GM19463 (cell line): ENCODE measurements around the gene COL4A6.

Experiments
- ATAC-seq: cut with Tn5 transposase; IDR thresholded peaks from one replicate; pipeline ENCODE4 v1.9.1; 2021; ENCODE audit warnings: mild to moderate bottlenecking, moderate library complexity; ENCODE audit not compliant: unreplicated experiment

Gene COL4A6

DNA sequence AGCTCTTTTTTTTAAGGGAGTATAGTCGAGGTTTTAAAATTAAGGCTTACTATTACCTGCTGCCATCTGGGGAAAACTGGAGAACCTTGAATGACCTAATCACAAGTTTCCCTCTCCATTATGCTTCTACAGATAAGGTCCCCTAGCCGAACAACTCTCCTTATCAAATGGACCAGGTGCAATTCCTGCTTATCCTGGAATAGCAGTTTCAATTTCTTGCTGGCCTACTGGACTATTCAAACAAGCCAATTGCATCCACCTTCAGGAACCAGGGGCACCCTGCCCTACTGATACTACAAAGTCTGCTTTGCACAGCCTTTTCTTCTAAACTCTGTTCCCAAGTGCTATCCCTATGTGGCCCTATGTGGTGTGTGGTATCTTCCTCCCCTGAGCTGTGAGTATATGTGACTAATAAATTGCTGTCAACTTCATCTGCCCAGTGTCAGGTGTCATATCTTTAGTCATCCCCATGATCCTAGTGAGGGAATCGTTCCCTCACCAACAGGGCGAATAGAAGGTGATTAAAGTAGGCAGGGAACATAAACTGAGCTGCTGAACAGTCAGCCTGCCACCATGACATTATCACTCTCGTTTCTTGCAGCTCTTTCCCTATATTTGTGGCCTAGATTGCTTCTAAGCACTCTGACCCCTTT, 218.1 kb downstream of the COL4A6 start:
- no peak for ATAC-seq

DNA sequence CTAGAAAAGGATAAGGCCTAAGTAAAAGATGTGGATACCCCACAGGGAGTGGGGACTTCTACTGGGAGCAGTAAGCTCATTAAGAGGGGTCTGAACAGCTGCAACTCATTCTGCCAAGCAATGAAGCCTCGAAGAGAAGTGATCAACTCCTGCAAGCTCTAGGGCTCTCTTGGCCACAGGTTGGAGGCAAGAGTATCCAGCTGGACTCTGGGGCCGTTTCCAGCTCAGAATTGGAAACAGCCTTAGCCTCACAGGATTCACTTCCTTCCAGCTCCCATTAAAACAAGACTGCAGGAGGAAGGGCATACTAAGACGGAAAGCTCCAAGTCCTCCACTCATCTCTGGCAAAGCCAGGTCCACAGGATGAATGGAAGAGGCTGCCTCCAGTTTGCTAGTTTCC, 220.3 kb downstream of the COL4A6 start:
- no peak for ATAC-seq

DNA sequence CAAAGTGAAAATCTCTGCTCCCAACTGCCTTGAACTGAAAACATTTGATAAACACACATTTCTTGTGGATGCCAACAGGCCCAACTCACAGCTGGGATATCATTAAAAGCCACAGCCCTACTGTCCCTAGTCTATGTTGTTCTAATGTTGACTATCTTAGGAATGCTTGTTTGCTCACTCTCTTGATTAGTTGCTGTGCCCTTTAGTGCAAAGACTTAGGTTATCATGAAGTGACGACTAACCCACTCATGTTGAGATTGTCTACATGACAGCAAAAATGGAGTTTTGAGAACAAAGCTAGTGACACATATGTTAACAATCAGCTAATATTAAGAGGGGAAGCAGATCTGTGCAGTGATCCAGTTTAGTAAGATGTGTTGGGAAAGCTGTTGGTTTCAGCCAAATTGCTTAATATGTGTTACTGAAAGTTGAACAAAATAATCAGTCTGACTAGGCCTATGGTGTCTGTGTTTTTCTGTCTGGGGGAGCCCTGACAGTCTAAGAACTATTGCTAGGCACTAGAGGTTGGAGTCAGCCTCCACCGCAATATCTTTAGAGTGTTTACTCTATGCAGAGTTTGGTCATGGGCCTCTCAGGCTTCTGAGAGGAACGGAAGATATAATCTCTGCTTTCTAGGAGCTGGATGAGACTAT, 221.2 kb downstream of the COL4A6 start:
- no peak for ATAC-seq

DNA sequence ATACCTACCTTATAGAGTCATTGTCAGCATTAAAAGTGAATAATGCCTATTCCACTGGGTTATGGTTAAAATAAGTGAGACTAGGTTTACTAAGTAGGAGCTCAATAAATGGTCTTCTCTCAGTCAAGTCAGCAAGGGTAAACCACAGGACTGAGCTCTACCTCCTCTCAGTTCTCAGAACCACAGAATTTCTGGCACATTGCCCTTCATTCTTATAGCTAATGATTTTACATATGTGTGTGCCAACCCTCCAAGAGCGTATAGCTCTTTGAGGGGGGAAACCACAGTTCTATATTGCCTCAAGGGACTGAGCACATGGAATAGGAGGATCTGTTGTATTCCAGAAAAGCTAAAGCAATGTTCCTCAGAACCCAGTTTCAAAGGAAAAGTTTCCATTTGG, 221.8 kb downstream of the COL4A6 start:
- ATAC-seq = no peak

DNA sequence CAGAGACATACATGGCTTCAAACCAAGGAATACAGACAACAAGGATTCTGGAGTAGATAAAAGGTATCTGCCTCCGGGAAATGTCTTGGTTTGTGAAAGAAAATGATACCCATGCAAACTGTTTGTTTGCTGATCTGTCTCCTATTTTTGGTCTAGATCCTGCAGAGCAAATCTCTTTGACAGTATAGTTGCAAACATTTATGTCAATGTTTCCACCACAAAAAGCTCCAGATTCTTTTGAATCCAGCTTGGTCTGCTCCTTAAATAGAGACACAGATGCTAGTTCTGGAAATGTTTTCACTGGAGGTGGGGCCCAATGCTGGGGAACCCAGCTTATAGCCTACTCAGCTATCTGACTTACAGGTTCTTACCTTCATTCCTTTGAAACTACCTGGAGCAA, 226.9 kb downstream of the COL4A6 start:
- ATAC-seq = no peak

DNA sequence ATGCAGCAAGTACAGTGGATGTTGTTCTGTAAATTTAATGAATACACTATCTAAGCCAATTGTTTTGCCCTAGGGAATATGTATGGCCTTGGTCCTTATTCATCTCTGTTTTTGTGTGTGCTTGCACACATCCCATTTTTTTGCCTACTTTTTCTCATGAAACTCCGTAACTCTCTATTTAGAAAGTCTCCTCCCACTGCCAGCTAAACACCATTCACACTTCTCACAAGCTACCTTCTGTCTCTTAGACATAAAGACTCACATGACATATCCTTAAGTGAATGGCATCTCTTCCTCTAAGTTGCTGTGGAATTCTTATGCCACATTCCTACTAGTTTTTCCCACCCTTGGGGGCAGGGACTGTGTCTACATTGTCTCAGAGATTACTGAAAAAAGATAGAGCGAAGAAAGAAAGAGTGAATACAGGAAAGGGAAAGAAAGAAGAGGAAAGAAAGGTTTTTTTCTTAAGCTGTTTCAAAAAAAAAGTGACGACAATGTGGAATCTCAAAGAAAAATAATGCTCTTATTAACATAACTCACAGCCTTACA, 229.1 kb downstream of the COL4A6 start:
- no peak for ATAC-seq

DNA sequence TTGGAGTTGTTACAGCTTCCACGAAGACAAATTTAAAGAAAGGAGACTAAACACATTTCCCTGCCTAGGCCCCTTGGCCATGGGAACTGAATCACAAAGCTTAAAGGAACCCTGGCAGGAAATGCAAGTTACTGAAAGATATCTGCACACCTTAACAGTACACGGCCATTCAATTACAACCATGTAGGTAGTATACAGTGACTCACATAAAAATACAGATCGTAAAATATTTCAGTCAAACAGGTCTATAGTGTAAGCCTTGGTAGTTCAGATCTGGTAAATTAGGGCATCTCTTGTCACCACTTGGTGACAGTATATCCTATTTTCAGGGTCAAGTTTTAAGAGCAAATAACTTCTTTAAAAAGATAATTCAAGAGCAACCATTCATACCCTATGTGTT, 234.7 kb downstream of the COL4A6 start:
- no peak for ATAC-seq

DNA sequence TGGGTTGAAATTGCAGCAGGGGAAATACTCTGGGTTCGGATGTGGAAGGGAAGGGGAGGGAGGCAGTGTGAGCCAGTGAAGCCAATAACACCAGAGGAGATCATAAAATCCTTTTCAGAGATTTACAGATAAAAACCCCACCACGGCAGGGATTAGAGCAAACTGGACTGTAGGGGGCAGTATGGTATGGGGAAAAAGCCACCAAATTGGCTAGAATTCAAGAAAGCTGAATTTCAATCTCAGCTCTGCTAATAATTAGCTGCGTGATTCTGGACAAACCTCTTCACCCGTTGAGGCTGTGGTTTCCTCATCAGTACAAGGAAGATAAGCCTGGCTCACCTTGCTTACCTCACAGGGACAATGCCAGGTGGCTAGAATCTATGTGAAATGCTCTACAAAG, 238.5 kb downstream of the COL4A6 start:
- ATAC-seq = peak; percentile 66

DNA sequence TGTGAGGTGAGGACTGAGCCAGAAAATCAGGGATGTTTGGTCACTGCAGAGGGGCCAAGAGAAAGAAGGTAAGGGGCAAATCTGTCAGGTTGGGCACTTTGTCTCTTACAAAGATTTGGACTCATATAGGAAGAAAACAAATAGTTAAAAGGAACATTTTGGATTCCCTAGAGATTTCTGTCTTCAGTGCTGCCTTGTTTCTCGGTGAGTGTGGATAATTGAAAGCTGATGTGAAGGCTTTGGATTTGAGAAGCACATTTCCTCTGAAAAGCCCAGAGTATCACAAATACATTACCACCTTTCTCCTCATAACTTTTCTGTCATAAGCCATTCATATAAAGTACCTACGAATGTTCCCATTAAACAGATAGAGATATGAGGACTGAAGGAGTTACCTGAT, 239.2 kb downstream of the COL4A6 start:
- no peak for ATAC-seq

DNA sequence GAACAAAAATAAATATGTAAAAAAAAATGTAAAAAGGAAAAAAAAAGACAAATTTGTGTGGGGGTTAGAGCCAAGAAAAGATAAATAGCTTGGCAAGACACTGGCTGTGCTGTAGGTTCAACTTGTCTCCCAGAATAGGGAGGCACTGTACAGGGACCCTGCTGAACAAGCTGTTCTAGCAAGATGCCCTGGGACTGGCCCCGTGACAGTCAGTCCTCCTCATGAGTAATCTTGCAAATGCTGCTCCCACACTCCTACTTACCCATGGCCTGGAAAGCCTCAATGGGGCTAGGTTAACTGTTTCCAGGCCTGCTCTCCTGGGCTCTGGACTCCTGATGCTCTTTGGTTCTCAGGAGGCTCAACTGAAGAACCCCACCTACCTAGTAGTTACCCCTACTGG, 239.8 kb downstream of the COL4A6 start:
- no peak for ATAC-seq

DNA sequence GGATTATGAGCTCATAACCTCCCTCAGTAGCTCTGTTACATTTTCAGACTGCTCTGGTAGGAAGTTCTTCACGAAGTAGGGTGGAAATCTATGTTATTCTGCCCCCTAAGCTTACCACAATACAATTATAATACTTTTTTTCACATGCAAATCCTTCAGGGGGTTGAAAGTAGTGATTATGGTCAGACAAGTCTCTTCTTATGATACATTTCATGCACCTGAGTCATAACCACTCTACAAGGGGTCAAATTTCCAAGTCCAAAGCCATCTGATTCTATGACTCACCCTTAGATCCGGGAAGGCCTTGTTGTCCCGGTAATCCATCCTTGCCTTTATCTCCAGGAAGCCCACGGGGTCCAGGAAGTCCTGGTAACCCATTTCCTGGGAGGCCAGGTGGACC, 251.4 kb downstream of the COL4A6 start:
- no peak for ATAC-seq

DNA sequence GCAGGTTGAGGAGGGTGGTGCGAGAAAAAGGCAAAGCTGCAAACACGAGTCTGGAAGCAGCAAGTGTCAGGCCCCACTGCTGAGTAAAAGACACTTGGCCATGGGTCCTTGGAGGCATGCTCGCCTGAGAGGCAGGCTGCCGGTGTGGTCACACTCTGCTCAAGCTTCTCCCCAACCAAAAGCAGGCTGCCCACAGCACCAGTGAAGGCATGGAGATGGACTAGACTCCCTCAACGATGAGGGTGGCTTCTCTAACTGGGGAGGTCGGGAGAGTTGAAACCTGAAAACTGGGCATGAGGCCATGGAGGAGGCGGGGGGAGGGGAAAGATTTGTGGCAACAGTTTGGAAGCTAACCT, 260.1 kb downstream of the COL4A6 start:
- no peak for ATAC-seq

DNA sequence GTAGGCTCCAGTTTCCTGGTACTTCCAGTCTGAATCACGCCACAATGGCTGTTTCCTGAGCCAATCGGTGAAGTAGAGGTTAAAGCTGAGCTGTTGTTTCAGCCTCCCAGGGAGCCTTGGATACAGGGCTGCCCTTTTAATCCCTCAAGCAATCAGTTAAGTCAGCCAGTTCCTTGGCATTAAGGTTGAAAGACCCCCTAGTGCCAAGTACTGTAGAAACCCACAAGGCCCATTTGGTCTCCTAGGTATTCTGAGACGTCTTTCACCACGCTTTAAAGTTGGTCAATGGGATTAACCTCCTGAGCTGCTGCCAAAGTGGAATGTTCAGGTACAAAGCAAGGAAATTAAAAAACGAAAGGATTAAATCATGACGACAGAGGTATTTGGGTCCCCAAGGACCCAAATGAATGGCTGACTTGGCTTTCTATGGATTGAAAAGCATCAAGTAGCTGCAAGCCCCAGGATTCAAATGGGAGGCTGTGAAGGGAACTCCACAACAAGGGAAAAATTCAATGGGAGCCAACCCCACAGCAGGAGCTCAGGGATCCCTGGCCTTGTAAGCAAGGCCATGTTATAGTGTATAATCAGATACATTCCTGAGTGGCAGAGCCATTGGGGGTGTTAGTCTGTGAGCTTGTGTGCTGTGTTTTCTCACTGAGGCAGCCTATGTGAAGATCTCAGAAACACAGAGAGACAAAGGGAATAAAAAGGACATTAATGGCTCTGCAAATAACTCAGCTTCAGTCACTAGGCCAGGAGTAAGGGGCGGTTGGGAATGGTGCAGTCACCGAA, 260.7 kb downstream of the COL4A6 start:
- no peak for ATAC-seq

DNA sequence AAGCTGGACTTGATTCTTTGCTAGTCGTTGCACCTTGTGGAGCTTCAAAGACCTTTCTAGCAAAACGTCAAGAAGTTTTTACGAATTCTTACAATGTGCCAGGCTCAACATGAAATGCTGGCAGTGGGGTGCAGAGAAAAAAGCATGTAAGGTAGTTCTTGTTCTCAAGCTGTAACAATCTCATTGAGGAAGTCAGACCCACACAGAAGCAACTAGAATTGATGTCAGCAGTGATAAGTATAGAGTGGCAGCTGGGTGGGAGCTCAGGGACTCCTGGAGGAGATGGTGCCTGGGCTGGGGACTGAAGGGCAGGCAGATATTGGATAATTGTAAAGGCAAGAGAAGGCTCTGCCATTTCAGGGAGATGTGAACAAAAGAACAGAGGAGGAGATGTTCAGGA, 264.3 kb downstream of the COL4A6 start:
- no peak for ATAC-seq

DNA sequence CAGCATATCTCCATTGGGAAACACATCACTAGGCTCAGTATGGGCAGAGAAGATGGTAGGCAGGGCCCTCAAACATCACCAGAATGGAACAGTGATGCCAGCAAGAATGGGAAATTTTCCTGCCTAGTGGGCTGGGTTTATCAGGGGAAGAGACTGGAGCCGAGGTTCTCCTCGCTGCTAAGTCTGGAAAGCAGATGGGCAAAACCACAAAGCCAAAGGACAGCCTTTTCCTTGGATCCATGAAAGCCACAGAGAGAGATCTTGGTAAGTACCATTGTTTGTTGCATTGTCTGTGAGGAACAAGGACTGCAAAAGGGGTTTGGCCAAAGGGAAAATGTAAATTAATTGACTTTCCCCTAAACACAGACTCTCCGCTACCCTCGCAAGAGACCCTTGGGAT, 266.6 kb downstream of the COL4A6 start:
- no peak for ATAC-seq

DNA sequence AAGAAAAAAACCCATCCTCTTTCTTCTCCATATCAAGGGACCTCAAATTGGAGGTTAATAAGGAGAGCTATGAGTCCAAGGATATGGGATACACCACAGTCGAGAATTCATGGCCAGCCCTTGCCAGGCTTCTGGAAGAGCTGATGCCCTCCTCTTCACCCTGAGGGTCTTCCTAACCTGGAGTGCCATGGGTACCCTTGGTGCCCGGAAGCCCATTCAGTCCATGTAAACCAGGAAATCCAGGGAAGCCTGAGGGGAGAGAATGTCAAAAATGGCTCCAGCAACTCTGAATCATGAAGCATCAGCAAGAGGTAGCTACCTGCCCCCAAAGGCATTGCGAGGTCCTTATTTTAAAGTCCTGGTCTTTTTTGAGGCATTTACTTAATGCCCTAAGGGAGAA, 268.5 kb downstream of the COL4A6 start:
- ATAC-seq = no peak

DNA sequence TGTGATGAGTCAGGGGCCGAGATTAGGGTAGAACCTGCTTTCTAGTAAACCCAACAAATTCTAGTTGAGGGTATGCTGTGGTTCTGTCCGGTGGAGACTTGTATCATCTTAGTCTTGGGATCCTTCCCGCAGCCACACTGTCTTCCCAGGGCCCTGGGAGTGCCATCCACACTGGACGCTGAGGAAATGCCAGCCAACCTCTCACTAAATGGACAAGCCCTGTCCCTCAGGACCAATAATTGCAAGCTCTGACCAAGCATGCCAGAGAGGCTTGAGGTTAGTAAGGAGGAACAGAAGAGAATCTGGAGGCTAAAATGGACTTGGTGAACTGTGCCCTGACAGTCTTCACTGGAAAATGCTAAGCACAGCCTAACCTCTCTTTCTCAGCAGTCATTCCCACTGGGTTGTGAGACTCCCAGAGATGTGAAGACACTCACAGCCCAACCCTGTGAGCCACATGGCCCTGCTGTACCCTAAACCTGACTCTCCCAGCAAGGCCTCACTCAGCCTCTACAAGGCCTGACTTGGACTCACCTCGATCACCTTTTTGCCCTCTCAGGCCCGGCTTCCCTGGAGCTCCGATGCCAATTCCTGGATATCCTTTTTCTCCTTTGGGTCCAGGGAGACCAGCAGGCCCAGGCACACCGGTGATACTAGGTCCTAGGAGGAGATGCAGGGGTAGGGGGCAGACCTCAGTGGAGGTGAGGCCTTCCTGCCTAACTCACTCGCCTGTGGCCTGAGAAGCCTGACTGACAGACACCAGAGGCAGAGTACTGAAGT, 269.1 kb downstream of the COL4A6 start:
- no peak for ATAC-seq

DNA sequence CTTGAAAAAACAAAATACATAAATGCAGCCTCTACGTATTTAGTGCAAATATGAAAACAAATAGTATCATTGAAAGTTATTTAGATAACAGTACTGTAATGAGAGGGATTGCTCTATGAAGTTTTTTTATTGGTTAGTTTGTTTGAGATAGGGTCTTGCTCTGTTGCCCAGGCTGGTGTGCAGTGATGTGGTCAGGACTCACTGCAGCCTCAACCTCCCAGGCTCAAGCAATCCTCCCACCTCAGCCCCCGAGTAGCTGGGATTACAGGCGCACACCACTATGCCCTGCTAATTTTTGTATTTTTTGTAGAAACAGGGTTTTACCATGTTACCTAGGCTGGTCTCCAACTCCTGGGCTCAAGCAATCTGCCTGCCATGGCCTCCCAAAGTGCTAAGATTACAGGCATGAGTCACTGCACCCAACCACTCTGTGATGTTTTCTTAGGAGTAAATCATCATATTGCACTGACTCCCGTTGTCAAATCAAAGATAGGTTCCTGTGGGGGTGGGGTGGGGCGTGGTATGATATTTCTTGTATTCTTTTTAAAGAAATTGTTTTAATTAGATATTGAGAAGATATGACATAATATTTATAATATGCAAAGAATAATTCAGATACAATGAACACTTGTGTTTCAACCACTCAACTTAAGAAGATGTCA, 270.9 kb downstream of the COL4A6 start:
- no peak for ATAC-seq

DNA sequence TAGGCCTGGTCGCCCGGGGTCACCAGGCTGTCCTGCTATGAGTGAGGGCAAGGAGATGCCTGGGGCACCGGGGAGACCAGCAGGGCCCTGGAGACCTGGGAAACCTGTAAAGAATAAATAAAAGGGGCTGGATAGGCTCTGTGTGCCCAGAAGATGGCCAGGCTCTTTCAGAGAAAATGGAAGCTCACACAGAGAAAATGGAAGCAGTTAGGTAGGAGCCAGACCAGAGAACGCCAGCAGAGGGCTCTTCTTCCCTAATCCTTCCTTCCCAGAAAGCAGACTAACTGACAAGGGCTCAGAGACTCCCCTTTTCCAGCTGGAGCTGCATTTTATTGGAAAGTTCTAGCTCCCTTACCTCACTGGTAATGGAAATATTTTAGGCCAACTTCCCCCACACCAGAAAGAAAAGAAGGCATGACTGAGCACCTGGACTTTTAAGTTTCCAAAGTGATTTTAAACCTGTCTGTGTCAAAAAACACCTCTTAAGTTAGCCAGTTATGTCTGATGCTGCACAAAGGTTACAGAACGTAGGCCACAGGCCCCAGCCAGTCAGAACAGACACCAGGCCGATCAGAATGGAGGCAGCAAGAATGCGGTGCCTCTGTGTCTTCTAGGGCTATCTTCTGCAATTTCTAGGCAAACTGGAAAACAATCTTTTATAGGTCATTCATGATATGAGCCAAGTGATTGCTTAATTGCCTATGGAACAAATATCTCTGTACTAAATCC, 272.7 kb downstream of the COL4A6 start:
- ATAC-seq = peak; percentile 48
